GM12878 (cell line): ENCODE results near the gene KIFC3. TPM values are rescaled to one million over a fixed set of nuclear protein-coding genes. Genes with fewer than 3 reads are reported as not detected.
"Not testable (repeated sequence)": the region's sequence is repeated elsewhere in the genome, so short reads cannot be mapped to it uniquely, and the experiment has no call there.

Experiments
- ATAC-seq: fragments of 200-7000 bp; cut with Tn5 transposase; 3 replicates; pipeline ENCODE4 v1.9.1; 2020; ENCODE audit warnings: mild to moderate bottlenecking, moderate library complexity
- BruUV-seq: library from RNA; stranded (reverse); fragments of 400-500 nt; replicated peaks from 2 replicates; lab custom pipeline; 2021; lab: Mats Ljungman, UMichigan
- CTCF ChIA-PET: fragments of 300-600 bp; sonication (Branson Sonifier 250); formaldehyde crosslinking; extraction: SDS; loops from one replicate; lab custom pipeline; 2021; ENCODE audit warnings: inconsistent platforms; lab: Yijun Ruan, JAX
- POLR2A ChIA-PET: fragments of 350-600 bp; formaldehyde crosslinking; extraction: SDS; loops from one replicate; lab custom pipeline; 2021; ENCODE audit warnings: inconsistent platforms; lab: Charles Lee
- RAD21 ChIA-PET: fragments of 300-600 bp; sonication (Branson Sonifier 250); formaldehyde crosslinking; loops from one replicate; lab custom pipeline; 2023; ENCODE audit warnings: antibody characterized with exemption; ENCODE audit not compliant: unreplicated experiment; lab: Charles Lee
- SMC1A ChIA-PET: fragments of 300-600 bp; sonication (Branson Sonifier 250); formaldehyde crosslinking; loops from one replicate; lab custom pipeline; 2023; ENCODE audit not compliant: unreplicated experiment, uncharacterized antibody; lab: Charles Lee
- DNase-seq: peaks from one replicate; pipeline ENCODE4 v3.0.0-alpha.2; 2011; ENCODE audit warnings: low read depth, low spot score
- FAIRE-seq: peaks from 3 replicates; lab custom pipeline; 2011; peaks lifted over from hg19 to GRCh38; lab: Jason Lieb, UNC
- H2AFZ ChIP-seq: 2 replicates; pipeline ENCODE4 v1.6.0; 2011; ENCODE audit warnings: low read depth, low read length, control low read depth; ENCODE audit not compliant: control insufficient read depth
- H3K27ac ChIP-seq: 2 replicates; pipeline ENCODE4 v1.5.1; 2011; ENCODE audit warnings: control low read depth; ENCODE audit not compliant: control insufficient read depth, insufficient read depth
- H3K27me3 ChIP-seq, 2 experiments: replicated peaks in 1 of 2; 2 replicates each; pipeline versions ENCODE4 v1.6.0 to v1.6.1; 2011; ENCODE audit warnings: low read length in 1 of 2; ENCODE audit not compliant: control insufficient read depth in 2 of 2, insufficient read depth in 2 of 2
- H3K36me3 ChIP-seq, 2 experiments: 2 replicates each; pipeline ENCODE4 v1.5.1; 2011; ENCODE audit warnings: low read length in 1 of 2; ENCODE audit not compliant: control insufficient read depth in 2 of 2, insufficient read depth in 2 of 2
- H3K4me1 ChIP-seq: 2 replicates; pipeline ENCODE4 v1.6.1; 2011; ENCODE audit warnings: mild to moderate bottlenecking, low read length, moderate library complexity, mixed read lengths; ENCODE audit not compliant: control insufficient read depth, insufficient read depth
- H3K4me2 ChIP-seq: 2 replicates; pipeline ENCODE4 v1.6.0; 2011; ENCODE audit warnings: control low read depth; ENCODE audit not compliant: control insufficient read depth, insufficient read depth
- H3K4me3 ChIP-seq: fragments of 200-600 bp; sonication (generic); 2 replicates; pipeline ENCODE4 v1.5.1; 2016
- H3K79me2 ChIP-seq: 2 replicates; pipeline ENCODE4 v1.6.0; 2011; ENCODE audit warnings: low read length; ENCODE audit not compliant: control insufficient read depth, insufficient read depth
- H3K9ac ChIP-seq: 2 replicates; pipeline ENCODE4 v1.8.0; 2011; ENCODE audit warnings: low read length, control low read depth, mixed read lengths; ENCODE audit not compliant: control insufficient read depth, insufficient read depth
- H3K9me3 ChIP-seq: replicated peaks from 3 replicates; pipeline ENCODE4 v1.5.1; 2011; ENCODE audit warnings: mild to moderate bottlenecking, low read length; ENCODE audit not compliant: control insufficient read depth, insufficient read depth
- H4K20me1 ChIP-seq: 2 replicates; pipeline ENCODE4 v1.6.0; 2011; ENCODE audit not compliant: control insufficient read depth, insufficient read depth
- CREM ChIP-seq: IDR thresholded peaks from 2 replicates; pipeline ENCODE4 v1.6.1; 2014; ENCODE audit warnings: antibody characterized with exemption, low read depth
- ETV6 ChIP-seq, 2 experiments: fragments of 450-650 bp in 1 of 2; IDR thresholded peaks in 1 of 2; conservative IDR thresholded peaks in 1 of 2; 2 replicates each; pipeline ENCODE4 v1.6.1; 2014; ENCODE audit warnings: antibody characterized with exemption in 1 of 2, borderline replicate concordance in 1 of 2, low read depth in 1 of 2, mild to moderate bottlenecking in 1 of 2, moderate library complexity in 1 of 2
- IRF4 ChIP-seq: IDR thresholded peaks from 2 replicates; pipeline ENCODE4 v1.6.1; 2011; ENCODE audit warnings: low read depth, low read length
- NFIC ChIP-seq: IDR thresholded peaks from 2 replicates; pipeline ENCODE4 v1.6.1; 2012; ENCODE audit warnings: low read depth, mild to moderate bottlenecking, inconsistent platforms, low read length, moderate library complexity
- NFYA ChIP-seq: IDR thresholded peaks from 2 replicates; pipeline ENCODE4 v1.6.1; 2011; ENCODE audit warnings: low read depth, mild to moderate bottlenecking, low read length, improper control_type of control experiment, borderline replicate concordance
- RAD21 ChIP-seq: IDR thresholded peaks from 2 replicates; pipeline ENCODE4 v1.6.1; 2011; ENCODE audit warnings: mild to moderate bottlenecking, low read depth, low read length, moderate library complexity; ENCODE audit not compliant: insufficient read depth
- RCOR1 ChIP-seq: conservative IDR thresholded peaks from 2 replicates; pipeline ENCODE4 v1.6.1; 2012; ENCODE audit warnings: low read depth, low read length, improper control_type of control experiment
- SIN3A ChIP-seq: IDR thresholded peaks from 2 replicates; pipeline ENCODE4 v1.6.1; 2012; ENCODE audit warnings: low read depth, low read length, improper control_type of control experiment
- SIX5 ChIP-seq: IDR thresholded peaks from 2 replicates; pipeline ENCODE4 v1.6.1; 2011; ENCODE audit warnings: mild to moderate bottlenecking, low read depth, low read length, moderate library complexity; ENCODE audit not compliant: severe bottlenecking
- SMC3 ChIP-seq: IDR thresholded peaks from 2 replicates; pipeline ENCODE4 v1.6.1; 2011; ENCODE audit warnings: low read length, improper control_type of control experiment, borderline replicate concordance
- WGBS: methylation state at CpG from one replicate; pipeline ENCODE4 v1.1.6; 2016; ENCODE audit warnings: low lambda C conversion rate; ENCODE audit not compliant: insufficient replicate concordance, insufficient coverage; ENCODE audit errors: missing lambda C conversion rate; 5-methylcytosine and 5-hydroxymethylcytosine counted together
- in situ Hi-C: fragments of 300-500 bp; cut with MboI; formaldehyde crosslinking; loops from 9 replicates; pipeline ENCODE4 v1.14.3; 2018; ENCODE audit warnings: mixed read lengths
- intact Hi-C: fragments of 100-400 bp; cut with micrococcal nuclease; formaldehyde crosslinking; loops from one replicate; pipeline ENCODE4 v1.14.2; 2022; ENCODE audit not compliant: unreplicated experiment
- polyA plus RNA-seq, 11 experiments: library from polyadenylated mRNA; depleted of rRNA in 4 of 11; unstranded in 6 of 11; stranded (reverse) in 5 of 11; fragments of >200 nt; fragmentation: Nextera tagmentation in 4 of 11; fragmentation: Illumina TruSeq in 1 of 11; extraction: Ambion mirVana in 4 of 11; extraction: Trizol in 1 of 11; gene quantifications; 1 replicate in 1 of 11; 2 replicates in 10 of 11; pipeline versions ENCODE4 v1.2.1 to v1.2.3, GENCODE V29; 2011 to 2016; ENCODE audit warnings: inconsistent platforms in 2 of 11, missing spikeins in 2 of 11, low read depth in 1 of 11
- total RNA-seq, 4 experiments: library from RNA; depleted of rRNA in 3 of 4; stranded (reverse); fragments of >200 nt in 3 of 4; fragmentation: Illumina TruSeq in 1 of 4; extraction: Trizol in 1 of 4; gene quantifications; 2 replicates each; pipeline versions ENCODE4 v1.2.1 to v1.2.3, GENCODE V29; 2013 to 2021
- TF ChIP-seq, protein P1 (sequence below): fragments of 450-650 bp; formaldehyde crosslinking; IDR thresholded peaks from 2 replicates; pipeline ENCODE4 v1.5.0; 2022; ENCODE audit warnings: mild to moderate bottlenecking, missing genetic modification characterization
- TF ChIP-seq, protein P2 (sequence below): IDR thresholded peaks from 2 replicates; pipeline ENCODE4 v1.6.1; 2011; ENCODE audit warnings: borderline replicate concordance, low read depth, mild to moderate bottlenecking, moderate library complexity, low read length; ENCODE audit not compliant: insufficient read depth, poor library complexity, severe bottlenecking

KIFC3 gene
- total and polyA plus RNA-seq, 10 of the 15 experiments (the other 5 are each of a cell fraction or from before 2014, with no cell fraction given): 0.22 to 1.3 (median 0.26) TPM; not detected in 3

DNA sequence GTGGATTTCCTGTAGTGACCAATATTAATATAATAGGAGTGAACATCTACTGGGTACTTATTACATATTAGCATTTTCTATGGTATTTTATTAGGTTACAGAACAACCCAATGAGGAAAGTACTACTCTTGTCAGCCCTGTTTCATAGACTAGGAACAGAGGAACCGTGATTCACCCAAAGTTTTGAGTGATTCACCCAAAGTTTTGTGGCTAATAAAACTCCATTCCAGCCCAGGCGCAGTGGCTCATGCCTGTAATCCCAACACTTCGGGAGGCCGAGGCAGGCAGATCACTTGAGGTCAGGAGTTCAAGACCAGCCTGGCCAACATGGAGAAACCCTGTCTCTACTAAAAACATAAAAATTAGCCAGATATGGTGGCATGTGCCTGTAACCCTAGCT, 33.1 kb upstream of the KIFC3 start:
- H3K4me2 ChIP-seq, in situ Hi-C loops, H3K79me2 ChIP-seq, intact Hi-C loops, H3K36me3 ChIP-seq, H3K9ac ChIP-seq, H4K20me1 ChIP-seq, H3K27me3 ChIP-seq, SMC1A ChIA-PET, H3K27ac ChIP-seq, FAIRE-seq, H3K4me1 ChIP-seq, BruUV-seq, H3K9me3 ChIP-seq, DNase-seq, RAD21 ChIA-PET, H3K4me3 ChIP-seq, ATAC-seq, H2AFZ ChIP-seq, POLR2A ChIA-PET: not testable (repeated sequence)
- WGBS: 4% methylated on average over 4 of the region's 4 CpGs
- CTCF ChIA-PET: interaction anchor here (0.6 kb wide), 1 partner anchor 24 kb away, joined by 3 read pairs; no protein-coding TSS in a partner anchor

DNA sequence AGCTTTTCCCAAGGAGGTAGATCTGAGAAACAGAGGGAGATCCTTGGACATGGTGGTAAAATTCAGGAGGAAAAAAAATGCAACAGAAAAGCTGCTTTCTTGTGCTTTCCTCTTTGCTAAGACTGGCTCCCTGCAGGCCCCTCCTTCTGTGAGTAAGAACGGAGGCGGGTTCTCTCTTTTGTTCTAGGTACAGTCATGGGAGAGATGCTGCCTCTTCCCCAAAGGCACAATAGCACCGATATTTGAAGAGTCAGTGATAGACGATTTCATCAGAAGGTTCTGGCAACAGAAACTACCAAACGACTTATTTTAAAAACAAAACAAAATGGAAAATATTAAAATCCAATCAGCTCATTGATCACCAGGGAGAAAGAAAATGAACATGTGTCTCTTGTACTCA, 32.6 kb upstream of the KIFC3 start:
- SMC1A ChIA-PET: no interaction called here
- no peaks in the 10 kb centered on the region for H3K36me3 ChIP-seq
- TF ChIP-seq SIN3A: no peak
- TF ChIP-seq RCOR1: no peak
- TF ChIP-seq ETV6 (conservative IDR thresholded peaks at IDR 0.05 in 1 of 2, IDR thresholded peaks at IDR 0.05 in 1 of 2; ENCODE audit: borderline replicate concordance in 1 of 2, low read depth in 1 of 2): no peak
- no peak for TF ChIP-seq SMC3
- TF ChIP-seq SIX5: no peak
- no peak for TF ChIP-seq NFYA
- TF ChIP-seq RAD21: no peak
- TF ChIP-seq, protein P1, sequence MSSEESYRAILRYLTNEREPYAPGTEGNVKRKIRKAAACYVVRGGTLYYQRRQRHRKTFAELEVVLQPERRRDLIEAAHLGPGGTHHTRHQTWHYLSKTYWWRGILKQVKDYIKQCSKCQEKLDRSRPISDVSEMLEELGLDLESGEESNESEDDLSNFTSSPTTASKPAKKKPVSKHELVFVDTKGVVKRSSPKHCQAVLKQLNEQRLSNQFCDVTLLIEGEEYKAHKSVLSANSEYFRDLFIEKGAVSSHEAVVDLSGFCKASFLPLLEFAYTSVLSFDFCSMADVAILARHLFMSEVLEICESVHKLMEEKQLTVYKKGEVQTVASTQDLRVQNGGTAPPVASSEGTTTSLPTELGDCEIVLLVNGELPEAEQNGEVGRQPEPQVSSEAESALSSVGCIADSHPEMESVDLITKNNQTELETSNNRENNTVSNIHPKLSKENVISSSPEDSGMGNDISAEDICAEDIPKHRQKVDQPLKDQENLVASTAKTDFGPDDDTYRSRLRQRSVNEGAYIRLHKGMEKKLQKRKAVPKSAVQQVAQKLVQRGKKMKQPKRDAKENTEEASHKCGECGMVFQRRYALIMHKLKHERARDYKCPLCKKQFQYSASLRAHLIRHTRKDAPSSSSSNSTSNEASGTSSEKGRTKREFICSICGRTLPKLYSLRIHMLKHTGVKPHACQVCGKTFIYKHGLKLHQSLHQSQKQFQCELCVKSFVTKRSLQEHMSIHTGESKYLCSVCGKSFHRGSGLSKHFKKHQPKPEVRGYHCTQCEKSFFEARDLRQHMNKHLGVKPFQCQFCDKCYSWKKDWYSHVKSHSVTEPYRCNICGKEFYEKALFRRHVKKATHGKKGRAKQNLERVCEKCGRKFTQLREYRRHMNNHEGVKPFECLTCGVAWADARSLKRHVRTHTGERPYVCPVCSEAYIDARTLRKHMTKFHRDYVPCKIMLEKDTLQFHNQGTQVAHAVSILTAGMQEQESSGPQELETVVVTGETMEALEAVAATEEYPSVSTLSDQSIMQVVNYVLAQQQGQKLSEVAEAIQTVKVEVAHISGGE: no peak
- TF ChIP-seq, protein P2, sequence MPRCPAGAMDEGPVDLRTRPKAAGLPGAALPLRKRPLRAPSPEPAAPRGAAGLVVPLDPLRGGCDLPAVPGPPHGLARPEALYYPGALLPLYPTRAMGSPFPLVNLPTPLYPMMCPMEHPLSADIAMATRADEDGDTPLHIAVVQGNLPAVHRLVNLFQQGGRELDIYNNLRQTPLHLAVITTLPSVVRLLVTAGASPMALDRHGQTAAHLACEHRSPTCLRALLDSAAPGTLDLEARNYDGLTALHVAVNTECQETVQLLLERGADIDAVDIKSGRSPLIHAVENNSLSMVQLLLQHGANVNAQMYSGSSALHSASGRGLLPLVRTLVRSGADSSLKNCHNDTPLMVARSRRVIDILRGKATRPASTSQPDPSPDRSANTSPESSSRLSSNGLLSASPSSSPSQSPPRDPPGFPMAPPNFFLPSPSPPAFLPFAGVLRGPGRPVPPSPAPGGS: no peak
- TF ChIP-seq IRF4: no peak
- no peak for TF ChIP-seq CREM
- no peak for TF ChIP-seq NFIC

More for the DNA sequence above, 32.6 kb upstream of the KIFC3 start:
- Histone ChIP-seq H3K4me3 (no peak overlapping the region), H4K20me1 (no peaks in the 10 kb centered on the region), H3K79me2 (no peaks in the 10 kb centered on the region), H3K9me3 (no peaks in the 10 kb centered on the region), H2AFZ (no peak overlapping the region), H3K4me1 (no peaks in the 10 kb centered on the region), H3K4me2 (no peak overlapping the region), H3K9ac (no peak overlapping the region), H3K27ac (no peak overlapping the region), H3K27me3 (peaks cover 0 to 1% of the 10 kb centered on the region in 2 experiments; a peak in 2 of 4 replicates)
- FAIRE-seq (no peak), ATAC-seq (no peak), DNase-seq (no peak)
- in situ Hi-C loops (no loop called here), intact Hi-C loops (no loop called here)
- WGBS: 53% methylated on average over 5 of the region's 5 CpGs
- RAD21 ChIA-PET: no interaction called here
- no TSS peak for BruUV-seq
- CTCF ChIA-PET: interaction anchor here (1.0 kb wide), 1 partner anchor 40 kb away, joined by 3 read pairs; no protein-coding TSS in a partner anchor
- POLR2A ChIA-PET: no interaction called here
